ENCODE results near the gene PLXNA4.

DNA sequence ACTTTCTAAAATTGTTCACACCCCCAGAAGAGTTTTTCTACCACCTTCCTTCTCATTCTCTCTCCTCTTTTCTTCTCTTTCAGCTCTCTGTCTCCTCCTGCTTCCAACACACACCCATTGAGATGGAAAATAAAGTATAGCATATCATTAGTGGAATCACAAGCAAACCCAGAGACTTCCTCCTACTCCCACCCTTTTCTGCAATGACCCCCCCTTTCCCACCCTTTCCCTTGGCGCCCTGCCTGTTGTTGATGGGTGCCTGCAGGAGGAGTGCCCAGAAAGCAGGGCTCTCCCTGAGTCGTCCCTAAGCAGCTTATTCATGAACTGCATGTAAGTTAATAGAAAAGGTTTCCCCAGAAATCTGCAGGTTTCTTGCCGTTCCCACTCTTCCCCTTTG, 300.0 kb downstream of the PLXNA4 start:
- TF ChIP-seq CTCF (IDR thresholded peaks at IDR 0.05) (no peak), POLR2A (IDR thresholded peaks at IDR 0.05) (no peak)
